ENCODE measurements around the gene SYT17.

Gene SYT17

GRCh38 chr16:19308392-19308791 lies 140.4 kb downstream of the SYT17 start:
- DNase-seq, result no peak

- DNase-seq, result no peak
Observed at GRCh38 chr16:19309178-19309577, 141.1 kb downstream of the SYT17 start.

GRCh38 chr16:19314718-19315425 lies 146.8 kb downstream of the SYT17 start:
- no peak for DNase-seq

- DNase-seq, result no peak
Observed at GRCh38 chr16:19315889-19316433, 147.9 kb downstream of the SYT17 start.

- DNase-seq, result no peak
Observed at GRCh38 chr16:19316846-19317245, 148.8 kb downstream of the SYT17 start.
